Ishikawa (cell line): ENCODE results near the gene OSBPL6.

ENCODE experiments used
- CEBPB ChIP-seq: IDR thresholded peaks from 2 replicates; pipeline ENCODE4 v1.6.1; 2012
- TAF1 ChIP-seq: IDR thresholded peaks from 2 replicates; pipeline ENCODE4 v1.6.1; 2012; ENCODE audit warnings: low read depth, mild to moderate bottlenecking

DNA sequence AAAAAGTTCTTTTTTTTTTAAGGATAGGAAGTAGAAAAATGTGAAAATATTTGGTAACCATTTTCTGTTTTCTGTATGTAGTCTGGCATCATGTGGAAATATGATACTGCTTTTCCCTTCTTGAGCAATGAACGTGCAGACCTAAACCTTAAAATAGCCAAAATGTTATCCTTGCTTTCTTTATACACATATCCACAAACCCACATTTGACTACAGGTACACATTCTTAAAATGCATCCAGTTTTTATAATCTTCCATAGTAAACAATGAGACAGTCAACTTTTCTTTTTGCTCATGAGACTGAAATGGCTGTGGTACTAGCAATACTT lies 90.9 kb downstream of the OSBPL6 start:
- TF ChIP-seq CEBPB (no peak), TAF1 (no peak)
